ENCODE measurements around the gene LIN7B. TPM values are rescaled to one million over a fixed set of nuclear protein-coding genes. Genes with fewer than 3 reads are reported as not detected.

The LIN7B gene
- total and polyA plus RNA-seq, 2 experiments from 2014 or later, result 1.2 to 10.5 TPM

DNA sequence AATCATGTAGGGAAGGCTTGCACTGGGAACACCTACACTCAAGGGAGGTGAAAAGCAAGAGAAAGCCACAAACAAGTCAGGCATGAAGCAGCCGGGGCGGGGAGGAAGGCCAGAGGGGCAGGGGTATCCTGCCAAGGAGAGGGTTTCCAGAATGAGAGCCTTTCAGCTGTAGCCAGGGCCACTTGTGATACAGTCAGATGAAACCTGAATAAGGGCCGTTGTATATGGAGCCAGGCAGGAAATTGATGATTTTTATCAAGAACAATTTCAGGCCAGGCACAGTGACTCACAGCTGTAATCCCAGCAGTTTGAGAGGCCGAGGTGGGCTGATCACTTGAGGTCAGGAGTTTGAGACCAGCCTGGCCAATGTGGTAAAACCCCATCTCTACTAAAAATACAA is 47.8 kb downstream of the LIN7B start:
- Mint-ChIP-seq H3K4me1 (peaks cover 17% of the 10 kb centered on the region), H3K27ac (no peak overlapping the region), H3K27me3 (ENCODE audit: insufficient read depth, low read depth, poor library complexity) (peaks cover 15% of the 10 kb centered on the region), H3K36me3 (ENCODE audit: low read depth) (peaks cover 3% of the 10 kb centered on the region; the same call in 1 of the 3 replicates), H3K4me3 (no peak overlapping the region), H3K9me3 (peaks cover 3% of the 10 kb centered on the region; the same call in 1 of the 3 replicates)
- H3K4me2 ChIP-seq, result no peak overlapping the region
- no peak for ATAC-seq
- H3K4me1 ChIP-seq (ENCODE audit: insufficient read depth), result peaks cover 7% of the 10 kb centered on the region; the same call in 1 of the 2 replicates
- H3K27ac ChIP-seq (ENCODE audit: low read depth), result no peak overlapping the region
- no peak overlapping the region for H2AFZ ChIP-seq
- no peak for DNase-seq (ENCODE audit: low spot score)
- peaks cover 18% of the 10 kb centered on the region for H3K27me3 ChIP-seq (ENCODE audit: insufficient read depth)
- TF ChIP-seq ZNF114 (CRISPR knock-in tag; IDR thresholded peaks at IDR 0.05) (no peak), POLR2AphosphoS5 (IDR thresholded peaks at IDR 0.05; ENCODE audit: low read depth) (no peak), NANOG (IDR thresholded peaks at IDR 0.05; ENCODE audit: borderline replicate concordance) (no peak), STAT1 (IDR thresholded peaks at IDR 0.05; ENCODE audit: unreplicated experiment) (no peak), EZH2phosphoT487 (IDR thresholded peaks at IDR 0.05; ENCODE audit: unreplicated experiment) (no peak), CREB1 (CRISPR knock-in tag; IDR thresholded peaks at IDR 0.05; ENCODE audit: low read depth) (no peak), ZNF331 (CRISPR knock-in tag; IDR thresholded peaks at IDR 0.05; ENCODE audit: low read depth) (no peak), EZH2 (IDR thresholded peaks at IDR 0.05; ENCODE audit: low read depth, unreplicated experiment) (no peak), JUNB (IDR thresholded peaks at IDR 0.05; ENCODE audit: unreplicated experiment) (no peak)
- TF ChIP-seq, protein P1, sequence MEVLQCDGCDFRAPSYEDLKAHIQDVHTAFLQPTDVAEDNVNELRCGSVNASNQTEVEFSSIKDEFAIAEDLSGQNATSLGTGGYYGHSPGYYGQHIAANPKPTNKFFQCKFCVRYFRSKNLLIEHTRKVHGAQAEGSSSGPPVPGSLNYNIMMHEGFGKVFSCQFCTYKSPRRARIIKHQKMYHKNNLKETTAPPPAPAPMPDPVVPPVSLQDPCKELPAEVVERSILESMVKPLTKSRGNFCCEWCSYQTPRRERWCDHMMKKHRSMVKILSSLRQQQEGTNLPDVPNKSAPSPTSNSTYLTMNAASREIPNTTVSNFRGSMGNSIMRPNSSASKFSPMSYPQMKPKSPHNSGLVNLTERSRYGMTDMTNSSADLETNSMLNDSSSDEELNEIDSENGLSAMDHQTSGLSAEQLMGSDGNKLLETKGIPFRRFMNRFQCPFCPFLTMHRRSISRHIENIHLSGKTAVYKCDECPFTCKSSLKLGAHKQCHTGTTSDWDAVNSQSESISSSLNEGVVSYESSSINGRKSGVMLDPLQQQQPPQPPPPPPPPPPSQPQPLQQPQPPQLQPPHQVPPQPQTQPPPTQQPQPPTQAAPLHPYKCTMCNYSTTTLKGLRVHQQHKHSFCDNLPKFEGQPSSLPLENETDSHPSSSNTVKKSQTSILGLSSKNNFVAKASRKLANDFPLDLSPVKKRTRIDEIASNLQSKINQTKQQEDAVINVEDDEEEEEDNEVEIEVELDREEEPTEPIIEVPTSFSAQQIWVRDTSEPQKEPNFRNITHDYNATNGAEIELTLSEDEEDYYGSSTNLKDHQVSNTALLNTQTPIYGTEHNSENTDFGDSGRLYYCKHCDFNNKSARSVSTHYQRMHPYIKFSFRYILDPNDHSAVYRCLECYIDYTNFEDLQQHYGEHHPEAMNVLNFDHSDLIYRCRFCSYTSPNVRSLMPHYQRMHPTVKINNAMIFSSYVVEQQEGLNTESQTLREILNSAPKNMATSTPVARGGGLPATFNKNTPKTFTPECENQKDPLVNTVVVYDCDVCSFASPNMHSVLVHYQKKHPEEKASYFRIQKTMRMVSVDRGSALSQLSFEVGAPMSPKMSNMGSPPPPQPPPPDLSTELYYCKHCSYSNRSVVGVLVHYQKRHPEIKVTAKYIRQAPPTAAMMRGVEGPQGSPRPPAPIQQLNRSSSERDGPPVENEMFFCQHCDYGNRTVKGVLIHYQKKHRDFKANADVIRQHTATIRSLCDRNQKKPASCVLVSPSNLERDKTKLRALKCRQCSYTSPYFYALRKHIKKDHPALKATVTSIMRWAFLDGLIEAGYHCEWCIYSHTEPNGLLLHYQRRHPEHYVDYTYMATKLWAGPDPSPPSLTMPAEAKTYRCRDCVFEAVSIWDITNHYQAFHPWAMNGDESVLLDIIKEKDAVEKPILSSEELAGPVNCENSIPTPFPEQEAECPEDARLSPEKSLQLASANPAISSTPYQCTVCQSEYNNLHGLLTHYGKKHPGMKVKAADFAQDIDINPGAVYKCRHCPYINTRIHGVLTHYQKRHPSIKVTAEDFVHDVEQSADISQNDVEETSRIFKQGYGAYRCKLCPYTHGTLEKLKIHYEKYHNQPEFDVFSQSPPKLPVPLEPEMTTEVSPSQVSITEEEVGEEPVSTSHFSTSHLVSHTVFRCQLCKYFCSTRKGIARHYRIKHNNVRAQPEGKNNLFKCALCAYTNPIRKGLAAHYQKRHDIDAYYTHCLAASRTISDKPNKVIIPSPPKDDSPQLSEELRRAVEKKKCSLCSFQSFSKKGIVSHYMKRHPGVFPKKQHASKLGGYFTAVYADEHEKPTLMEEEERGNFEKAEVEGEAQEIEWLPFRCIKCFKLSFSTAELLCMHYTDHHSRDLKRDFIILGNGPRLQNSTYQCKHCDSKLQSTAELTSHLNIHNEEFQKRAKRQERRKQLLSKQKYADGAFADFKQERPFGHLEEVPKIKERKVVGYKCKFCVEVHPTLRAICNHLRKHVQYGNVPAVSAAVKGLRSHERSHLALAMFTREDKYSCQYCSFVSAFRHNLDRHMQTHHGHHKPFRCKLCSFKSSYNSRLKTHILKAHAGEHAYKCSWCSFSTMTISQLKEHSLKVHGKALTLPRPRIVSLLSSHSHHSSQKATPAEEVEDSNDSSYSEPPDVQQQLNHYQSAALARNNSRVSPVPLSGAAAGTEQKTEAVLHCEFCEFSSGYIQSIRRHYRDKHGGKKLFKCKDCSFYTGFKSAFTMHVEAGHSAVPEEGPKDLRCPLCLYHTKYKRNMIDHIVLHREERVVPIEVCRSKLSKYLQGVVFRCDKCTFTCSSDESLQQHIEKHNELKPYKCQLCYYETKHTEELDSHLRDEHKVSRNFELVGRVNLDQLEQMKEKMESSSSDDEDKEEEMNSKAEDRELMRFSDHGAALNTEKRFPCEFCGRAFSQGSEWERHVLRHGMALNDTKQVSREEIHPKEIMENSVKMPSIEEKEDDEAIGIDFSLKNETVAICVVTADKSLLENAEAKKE (CRISPR knock-in tag; IDR thresholded peaks at IDR 0.05), result no peak
- TF ChIP-seq, protein P2, sequence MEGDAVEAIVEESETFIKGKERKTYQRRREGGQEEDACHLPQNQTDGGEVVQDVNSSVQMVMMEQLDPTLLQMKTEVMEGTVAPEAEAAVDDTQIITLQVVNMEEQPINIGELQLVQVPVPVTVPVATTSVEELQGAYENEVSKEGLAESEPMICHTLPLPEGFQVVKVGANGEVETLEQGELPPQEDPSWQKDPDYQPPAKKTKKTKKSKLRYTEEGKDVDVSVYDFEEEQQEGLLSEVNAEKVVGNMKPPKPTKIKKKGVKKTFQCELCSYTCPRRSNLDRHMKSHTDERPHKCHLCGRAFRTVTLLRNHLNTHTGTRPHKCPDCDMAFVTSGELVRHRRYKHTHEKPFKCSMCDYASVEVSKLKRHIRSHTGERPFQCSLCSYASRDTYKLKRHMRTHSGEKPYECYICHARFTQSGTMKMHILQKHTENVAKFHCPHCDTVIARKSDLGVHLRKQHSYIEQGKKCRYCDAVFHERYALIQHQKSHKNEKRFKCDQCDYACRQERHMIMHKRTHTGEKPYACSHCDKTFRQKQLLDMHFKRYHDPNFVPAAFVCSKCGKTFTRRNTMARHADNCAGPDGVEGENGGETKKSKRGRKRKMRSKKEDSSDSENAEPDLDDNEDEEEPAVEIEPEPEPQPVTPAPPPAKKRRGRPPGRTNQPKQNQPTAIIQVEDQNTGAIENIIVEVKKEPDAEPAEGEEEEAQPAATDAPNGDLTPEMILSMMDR (conservative IDR thresholded peaks at IDR 0.05; ENCODE audit: low read depth in 2 of 2), result no peak
- TF ChIP-seq, protein P3, sequence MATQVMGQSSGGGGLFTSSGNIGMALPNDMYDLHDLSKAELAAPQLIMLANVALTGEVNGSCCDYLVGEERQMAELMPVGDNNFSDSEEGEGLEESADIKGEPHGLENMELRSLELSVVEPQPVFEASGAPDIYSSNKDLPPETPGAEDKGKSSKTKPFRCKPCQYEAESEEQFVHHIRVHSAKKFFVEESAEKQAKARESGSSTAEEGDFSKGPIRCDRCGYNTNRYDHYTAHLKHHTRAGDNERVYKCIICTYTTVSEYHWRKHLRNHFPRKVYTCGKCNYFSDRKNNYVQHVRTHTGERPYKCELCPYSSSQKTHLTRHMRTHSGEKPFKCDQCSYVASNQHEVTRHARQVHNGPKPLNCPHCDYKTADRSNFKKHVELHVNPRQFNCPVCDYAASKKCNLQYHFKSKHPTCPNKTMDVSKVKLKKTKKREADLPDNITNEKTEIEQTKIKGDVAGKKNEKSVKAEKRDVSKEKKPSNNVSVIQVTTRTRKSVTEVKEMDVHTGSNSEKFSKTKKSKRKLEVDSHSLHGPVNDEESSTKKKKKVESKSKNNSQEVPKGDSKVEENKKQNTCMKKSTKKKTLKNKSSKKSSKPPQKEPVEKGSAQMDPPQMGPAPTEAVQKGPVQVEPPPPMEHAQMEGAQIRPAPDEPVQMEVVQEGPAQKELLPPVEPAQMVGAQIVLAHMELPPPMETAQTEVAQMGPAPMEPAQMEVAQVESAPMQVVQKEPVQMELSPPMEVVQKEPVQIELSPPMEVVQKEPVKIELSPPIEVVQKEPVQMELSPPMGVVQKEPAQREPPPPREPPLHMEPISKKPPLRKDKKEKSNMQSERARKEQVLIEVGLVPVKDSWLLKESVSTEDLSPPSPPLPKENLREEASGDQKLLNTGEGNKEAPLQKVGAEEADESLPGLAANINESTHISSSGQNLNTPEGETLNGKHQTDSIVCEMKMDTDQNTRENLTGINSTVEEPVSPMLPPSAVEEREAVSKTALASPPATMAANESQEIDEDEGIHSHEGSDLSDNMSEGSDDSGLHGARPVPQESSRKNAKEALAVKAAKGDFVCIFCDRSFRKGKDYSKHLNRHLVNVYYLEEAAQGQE (IDR thresholded peaks at IDR 0.05; ENCODE audit: unreplicated experiment), result no peak
- TF ChIP-seq, protein P4, sequence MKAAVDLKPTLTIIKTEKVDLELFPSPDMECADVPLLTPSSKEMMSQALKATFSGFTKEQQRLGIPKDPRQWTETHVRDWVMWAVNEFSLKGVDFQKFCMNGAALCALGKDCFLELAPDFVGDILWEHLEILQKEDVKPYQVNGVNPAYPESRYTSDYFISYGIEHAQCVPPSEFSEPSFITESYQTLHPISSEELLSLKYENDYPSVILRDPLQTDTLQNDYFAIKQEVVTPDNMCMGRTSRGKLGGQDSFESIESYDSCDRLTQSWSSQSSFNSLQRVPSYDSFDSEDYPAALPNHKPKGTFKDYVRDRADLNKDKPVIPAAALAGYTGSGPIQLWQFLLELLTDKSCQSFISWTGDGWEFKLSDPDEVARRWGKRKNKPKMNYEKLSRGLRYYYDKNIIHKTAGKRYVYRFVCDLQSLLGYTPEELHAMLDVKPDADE (IDR thresholded peaks at IDR 0.05), result no peak
- no peaks in the 10 kb centered on the region for H3K36me3 ChIP-seq (ENCODE audit: insufficient read depth)
- no peak overlapping the region for H3K4me3 ChIP-seq
- no peaks in the 10 kb centered on the region for H3K9me2 ChIP-seq (ENCODE audit: insufficient read depth)
- no peaks in the 10 kb centered on the region for H3K79me2 ChIP-seq (replicated peaks; ENCODE audit: insufficient read depth)
- H4K20me1 ChIP-seq (replicated peaks; ENCODE audit: insufficient read depth), result no peaks in the 10 kb centered on the region
- 0 out of 2 replicates have a peak, but pooled peaks cover 2% of the 10 kb centered on the region for H3F3A ChIP-seq (replicated peaks; ENCODE audit: low read depth)

All from GM23338 (cell line).